ENCODE measurements around the gene DPP4.

Gene DPP4

DNA sequence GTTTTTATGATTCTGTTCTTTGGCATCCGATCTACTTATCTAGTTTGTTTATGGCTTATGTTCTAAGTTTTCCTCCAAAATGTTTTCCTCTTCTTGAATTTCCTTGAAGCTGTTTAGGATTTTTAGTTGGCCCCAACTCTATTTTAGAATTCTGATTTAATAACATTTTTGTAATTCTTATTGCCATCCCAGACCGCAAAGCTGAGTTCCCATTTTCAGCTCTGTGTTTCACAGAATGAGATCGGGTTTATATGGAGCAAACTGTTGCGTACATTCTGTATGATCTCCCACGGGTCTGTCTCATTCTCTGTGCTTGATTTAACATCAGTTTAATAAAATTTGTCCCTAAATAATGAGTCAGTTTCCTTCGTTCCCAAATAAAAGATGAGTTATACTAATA, 59.3 kb downstream of the DPP4 start:
- DNase-seq = no peak

DNA sequence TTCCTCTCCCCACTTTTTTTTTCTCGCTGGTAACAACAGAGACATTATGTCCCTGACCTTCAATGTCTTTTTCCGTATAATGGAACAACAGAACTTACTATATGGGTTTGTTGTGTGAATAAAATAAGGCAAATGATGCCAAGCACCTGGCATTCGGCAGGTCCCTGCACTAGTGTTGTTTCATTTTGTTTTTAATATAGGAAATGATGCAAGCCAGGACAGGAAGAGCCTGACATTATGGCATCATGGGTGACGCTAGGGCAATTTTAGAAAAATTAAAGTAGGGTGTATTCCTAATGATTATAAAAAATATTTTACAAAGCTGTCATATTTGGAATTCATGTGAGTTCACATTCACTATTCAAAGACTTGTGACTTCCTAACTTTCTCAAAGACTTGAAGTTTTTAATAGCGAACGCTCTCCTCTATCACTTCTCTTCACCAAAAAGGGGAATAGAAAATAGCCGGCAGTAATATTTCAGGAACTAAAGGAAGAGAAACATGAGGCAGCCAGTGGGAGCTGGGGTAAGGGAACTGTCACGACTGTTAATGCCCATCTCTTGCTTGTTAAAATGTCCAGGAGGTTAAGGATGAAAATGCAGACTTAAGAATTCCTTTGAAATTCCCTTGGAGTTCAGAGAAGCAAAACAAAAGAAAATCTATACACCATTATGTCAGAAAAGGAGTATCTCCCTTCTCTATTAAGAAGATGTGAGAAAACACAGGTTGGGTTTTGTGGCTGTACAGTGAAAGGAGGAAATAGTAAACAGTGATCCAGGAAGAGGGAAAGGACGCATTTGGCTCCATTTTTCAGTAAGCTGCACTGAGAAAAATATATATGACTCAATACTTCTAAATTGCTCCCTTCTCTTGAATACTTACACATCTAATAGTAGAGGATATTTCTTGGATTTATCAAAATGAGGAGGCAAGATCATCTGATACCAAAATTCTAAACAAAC, 60.2 kb downstream of the DPP4 start:
- DNase-seq = no peak

DNA sequence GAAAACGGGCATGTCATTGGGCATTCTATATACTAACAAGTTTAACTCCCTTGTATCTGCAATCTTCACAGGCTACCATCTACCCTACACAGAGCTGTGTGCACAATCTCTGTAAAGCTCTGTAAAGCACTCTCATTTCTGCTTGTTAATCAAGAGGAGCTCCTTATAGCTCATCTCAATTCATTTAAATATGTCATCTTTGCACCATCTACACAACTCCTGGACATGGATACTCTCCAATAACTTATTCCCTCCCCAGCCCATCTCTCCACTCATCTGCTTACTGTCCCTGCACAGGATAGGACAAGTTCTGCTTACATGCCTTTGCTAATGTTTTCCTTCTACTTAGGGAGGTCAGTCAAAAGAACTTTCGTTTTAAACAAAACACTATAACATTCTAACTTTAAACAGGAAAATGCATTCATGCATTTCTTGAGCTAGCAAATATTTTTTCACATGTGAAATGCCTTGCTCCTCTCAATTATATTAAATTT, 61.4 kb downstream of the DPP4 start:
- no peak for DNase-seq

DNA sequence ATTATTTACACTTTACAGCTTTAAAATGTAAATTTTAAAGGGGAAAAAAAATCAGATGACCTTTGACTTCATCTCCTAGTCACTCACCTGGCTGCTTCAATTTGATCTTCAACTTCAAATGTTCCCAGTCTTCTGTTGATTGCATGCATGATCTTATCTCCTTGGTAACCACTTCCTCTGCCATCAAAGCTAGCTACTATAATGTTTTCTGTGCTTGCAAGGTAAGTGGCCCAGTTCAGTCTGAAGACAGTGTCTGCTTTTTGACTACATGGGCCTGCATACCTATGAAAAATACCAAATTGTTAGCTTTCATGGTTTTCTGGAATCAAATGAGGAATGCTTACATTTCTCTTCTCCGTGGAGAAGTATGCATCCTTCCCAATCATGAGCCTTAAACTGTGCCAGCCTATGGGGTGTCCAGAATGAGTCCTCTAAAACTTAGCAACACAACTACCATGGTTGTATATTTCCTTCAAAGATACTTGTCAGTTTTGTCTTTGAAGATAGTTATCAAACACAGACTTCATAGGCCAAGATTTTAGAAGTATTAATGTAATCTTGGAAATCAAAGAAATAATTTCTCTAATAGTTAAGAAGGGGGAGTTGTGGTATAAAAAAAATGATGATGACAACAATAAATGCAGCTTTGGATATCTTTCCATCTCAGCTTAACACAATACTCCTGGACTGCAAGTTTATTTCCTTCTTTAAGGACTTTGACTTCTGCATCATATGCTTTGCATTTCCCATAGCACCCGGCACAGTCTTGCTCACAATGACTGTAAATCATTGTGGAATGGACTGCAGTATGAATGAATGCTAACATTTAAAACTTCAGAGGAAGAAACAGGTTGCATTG, 62.1 kb downstream of the DPP4 start:
- no peak for DNase-seq

DNA sequence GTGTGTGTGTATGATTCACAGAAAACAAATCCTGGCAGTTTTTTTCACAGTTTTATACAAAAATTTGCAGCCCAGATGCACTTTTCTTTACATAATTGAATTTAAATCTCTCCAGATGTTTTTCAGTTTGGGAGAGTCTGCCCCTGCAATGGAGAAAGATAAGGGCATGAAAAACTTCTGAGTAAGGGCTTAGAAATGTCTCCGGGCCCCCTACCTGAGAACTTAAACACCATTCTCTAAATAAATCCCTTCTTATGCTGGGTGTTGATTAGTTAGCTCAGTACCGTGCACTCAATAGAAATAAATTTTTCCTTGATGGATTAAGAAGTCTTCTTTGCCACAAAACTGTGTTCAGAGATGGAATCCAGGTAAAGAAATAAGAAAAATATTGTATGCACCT, 64.5 kb downstream of the DPP4 start:
- no peak for DNase-seq

DNA sequence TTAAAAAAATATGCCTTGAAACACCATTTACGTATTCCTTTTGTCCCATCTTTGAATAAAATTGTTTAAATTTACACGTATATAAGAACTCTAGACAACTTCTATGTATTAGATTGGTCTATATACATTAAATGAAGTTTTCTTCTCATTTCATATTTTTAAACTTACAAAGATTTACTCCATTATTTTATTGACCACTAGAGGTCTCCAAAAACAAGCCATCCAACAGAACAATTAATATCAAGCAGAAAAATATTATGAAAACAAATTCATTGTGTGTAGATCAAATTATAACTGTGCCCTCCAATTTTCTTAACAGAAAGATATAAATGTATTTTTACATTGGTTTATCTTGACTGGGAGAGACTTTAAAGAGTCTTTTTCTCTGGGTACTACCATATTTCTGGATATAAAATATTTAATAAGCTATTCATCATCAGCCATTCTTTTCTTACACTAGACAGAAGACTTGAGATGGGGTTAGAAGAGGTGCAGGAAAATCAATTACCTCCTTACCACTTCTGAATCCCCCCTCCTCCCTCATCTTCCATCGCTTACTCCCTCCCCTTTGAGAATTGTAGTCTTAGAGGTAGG, 66.5 kb downstream of the DPP4 start:
- DNase-seq = no peak

DNA sequence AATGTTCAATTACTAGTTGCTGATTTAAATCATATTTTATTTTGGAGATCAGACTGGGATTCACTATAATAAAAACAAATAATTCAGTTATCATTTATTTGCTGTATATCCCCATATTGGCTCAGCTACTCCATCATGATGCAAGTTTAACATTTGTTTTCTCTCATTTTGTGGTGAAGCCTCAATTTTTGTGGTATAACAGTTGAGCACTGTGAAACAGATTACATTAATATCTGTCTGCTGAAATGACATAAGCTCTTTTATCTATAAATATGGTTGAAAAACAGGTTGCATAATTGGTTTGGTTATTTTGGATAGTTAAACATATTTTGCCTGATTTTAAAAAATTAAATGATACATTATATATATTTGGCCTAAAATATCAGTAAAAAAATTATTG, 67.7 kb downstream of the DPP4 start:
- DNase-seq = no peak

DNA sequence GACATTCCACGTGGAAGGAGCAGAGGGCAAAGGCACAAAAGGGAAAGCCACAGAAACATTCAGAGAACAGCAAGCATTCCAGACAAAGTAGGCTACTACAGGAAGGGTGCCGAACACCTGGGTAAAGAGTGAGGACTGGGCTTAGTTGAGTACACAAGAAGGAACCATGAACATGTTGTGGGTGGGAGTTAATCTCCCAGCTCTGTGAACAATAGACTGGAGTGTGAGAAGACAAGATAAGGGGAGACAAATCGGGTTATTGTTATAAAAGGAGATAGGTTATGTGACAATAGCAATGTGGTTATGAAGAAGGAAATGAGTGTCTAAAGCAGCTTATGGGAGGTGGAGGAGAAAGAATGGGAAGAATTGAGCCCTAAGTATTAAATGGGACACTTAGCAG, 70.0 kb downstream of the DPP4 start:
- DNase-seq = no peak

DNA sequence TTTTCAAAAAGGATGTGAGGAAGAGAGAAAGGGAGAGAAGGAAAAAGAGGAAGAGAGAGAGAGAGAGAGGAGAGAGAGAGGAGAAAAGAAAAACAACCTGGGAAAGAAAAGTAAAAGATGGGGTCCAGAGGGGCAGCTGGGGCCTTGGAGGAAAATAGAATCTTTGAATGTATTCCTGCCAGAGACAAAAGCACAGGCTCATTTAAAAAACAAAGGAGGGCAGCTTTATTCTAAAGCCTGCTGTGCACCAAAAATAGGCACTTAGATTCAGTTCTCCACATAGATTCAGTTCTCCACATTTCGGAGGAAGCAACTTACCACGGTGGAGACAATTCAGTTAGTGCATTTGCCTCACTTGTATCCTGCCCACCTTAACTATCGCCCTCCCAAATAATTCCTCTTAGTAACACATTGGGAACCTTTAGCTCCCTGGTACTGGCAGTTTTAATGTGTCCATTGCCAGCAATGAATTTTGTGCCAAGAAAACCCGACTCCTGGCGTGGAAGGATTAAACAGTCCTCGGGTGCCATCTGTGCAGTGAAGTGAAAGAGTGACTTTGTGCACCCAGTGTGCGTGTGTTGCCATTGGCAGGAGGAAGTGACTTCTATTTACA, 71.3 kb downstream of the DPP4 start:
- no peak for DNase-seq

DNA sequence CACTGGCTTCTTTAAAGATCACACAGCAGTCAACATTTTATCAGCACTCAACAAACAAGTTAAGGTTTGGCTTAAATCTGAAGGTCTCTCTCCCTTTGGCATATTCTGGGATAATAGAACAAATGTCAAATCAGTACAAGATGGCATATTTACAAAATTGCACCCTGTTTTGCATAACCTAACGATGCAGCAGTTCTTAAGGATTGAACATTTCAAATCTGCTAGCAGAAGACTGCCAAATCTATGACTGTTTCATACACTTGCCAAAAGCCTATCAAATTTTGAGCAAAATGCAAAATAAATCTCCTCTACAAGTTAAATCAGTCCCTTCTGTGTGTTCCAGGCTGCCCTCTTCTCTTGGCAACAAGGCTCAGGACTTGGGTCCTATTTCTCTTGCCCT, 73.6 kb downstream of the DPP4 start:
- no peak for DNase-seq

DNA sequence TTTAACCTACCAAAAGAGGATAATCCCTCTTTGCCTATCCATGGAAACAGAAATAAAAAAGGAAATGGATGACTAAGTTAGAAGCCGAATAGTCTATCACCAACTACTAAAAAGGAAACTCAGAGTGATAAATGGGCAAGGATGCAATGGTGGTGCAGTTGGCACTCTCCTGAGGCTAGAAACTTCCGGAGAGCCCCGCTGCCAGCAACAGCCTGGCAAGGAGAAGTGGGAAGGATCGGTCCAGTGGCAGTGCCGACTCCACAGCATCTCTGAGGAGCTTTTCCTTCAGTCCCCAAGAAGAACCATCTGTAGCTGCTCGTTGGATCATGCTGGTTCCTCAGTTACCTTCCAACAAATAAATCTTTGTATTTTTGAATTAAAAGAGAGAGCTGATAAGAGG, 74.7 kb downstream of the DPP4 start:
- DNase-seq = no peak

DNA sequence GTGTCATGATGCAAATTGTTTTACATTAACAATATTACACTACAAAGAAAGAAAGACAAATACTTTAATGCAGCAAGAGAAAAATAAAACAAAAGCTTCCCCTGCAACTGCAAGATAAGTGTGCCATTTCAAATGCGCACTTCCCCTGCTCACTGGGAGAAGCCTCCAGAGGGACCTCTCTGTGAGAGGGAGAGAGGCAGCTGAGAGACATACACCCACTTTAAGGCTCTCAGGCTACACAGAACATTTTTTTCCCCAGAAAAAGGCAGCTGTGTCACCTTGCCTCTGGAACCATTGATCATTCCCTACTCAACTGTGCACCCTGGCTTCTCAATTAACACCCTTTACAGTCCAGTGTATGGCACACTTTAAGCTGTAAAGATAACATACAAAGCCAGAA, 75.2 kb downstream of the DPP4 start:
- no peak for DNase-seq

DNA sequence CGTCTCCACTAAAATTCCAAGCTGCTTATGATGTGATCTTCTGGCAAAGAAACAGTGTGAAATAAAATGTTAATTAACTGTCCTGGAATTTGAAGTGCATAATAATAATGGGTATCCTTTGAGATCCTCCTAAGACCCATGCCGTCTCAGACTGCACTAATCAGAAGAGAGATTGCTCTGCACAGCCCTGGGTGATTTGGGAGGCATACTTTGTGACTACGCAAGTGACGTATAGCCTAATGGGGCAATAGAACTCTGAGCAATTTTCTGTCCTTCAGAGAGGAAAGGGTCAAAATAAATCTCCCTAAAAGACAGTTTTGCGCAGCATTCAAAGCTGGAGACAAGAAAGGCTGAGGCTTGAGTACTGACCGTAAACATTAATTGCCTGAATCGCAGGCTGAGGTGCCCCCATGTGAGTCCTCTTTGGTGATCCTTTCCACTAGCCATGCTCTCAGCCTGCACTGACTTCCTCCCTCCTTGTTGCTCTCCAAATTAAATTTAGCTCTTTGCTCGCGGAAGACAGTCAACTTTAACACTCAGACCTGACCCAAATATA, 76.0 kb downstream of the DPP4 start:
- no peak for DNase-seq

DNA sequence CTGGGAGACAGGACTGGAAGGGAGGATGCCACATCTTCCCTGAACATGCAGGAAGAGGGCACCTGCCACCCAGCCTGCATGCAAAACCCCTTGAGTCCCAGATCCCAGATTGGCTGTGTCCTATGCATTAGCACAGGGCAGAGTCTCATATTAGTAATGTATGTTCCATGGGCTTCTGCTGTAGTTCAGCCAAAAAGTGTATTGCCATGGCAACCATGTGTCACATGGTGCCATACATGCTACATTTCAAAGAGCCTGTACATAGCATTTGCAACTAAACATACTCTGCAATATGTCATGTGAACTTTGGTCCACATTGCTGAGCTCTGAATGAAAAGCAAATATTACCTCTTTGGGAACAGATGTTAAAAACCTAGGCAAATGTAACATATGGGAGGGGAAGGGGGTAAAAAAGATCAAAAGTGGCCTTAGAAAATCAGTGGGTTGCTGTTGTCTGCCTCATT, 78.4 kb downstream of the DPP4 start:
- no peak for DNase-seq

DNA sequence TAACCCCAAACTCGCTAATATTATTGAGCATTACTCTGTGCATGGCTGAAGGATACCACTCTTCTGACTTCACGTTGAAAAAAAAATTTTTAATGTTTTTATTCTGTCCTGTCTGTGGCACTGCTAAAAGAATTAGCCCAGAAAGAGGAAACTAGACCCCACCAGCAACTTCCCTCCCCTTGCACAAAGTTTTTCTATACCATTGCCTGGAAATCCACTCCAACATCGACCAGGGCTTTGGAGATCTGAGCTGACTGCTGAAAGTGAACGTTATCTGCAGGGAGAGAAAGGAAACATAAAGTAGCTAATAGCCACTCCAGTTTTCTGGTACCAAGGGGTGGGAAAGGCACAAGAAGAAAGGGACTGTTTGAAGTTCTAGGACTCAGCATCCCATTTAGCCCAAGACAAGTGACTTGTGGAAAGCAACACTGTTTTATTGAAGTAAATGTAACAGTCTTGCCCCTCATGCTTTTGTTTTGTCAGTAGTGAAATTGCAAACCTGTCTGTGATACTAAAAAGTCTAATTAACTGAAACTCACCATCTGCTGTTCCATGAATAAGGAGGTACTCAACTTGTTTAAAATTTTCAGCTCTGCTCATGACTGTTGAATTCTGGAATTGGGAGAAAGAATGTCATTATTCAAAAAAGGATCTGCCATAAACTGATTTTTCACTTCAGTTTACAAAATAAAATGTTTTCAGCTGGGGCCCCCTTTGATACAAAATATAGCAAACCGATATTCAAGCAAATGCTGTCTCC, 79.1 kb downstream of the DPP4 start:
- DNase-seq = no peak

DNA sequence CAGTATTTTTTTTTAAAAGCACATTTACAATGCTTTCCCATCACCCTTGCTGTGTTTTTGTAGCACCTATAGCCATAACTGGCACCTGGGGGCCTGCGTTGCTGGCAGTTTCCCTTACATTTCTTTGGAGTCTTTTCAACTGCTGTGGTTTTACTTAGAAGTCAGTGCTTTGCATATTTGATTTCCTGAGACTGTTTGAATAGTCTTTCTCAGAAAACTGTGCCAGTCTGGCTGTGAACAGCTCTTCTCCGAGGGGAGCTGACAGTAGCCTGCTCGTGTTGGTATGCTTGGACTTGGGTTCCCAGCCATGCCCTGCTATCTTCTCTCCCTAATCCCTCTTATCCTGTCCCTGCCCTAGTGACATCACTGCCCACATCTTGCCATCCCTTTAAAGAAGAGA, 81.5 kb downstream of the DPP4 start:
- DNase-seq = peak; percentile 54

DNA sequence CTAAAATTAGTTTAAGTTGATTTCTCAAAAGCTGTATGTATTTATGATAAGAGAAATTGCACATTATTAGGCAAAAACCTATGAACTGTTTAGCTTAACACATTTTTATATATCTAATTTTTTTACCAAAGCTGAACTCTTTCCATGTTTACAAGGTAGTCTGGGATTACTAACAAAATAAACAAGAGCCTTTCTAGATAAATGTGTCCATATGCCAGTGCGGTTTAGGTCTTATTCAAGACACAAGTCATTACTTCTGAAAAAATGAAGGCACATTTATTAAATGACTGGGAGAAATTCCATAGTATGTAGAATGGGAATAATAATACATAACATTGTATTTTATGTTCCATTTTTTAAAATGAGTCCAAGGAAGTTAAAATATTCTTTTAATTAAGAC, 82.0 kb downstream of the DPP4 start:
- no peak for DNase-seq

DNA sequence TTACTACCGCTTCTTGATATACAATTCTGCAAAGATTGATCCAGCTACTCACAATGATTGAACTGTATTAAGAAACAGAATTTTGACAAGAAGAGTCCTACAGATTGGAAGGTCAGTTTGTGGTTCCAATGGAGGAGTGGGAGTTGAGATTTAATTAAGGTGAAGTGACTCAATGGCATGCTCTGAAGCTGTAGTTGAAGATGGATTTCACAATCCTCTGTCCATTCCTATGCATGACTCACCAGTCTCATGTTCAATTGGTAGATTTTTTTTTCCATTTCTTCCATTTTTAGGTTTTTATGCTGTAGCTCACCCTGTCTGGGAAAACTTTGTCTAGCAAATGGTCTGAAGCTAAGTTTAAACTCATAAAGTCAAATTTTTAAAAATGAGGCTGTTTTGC, 83.3 kb downstream of the DPP4 start:
- DNase-seq = no peak

DNA sequence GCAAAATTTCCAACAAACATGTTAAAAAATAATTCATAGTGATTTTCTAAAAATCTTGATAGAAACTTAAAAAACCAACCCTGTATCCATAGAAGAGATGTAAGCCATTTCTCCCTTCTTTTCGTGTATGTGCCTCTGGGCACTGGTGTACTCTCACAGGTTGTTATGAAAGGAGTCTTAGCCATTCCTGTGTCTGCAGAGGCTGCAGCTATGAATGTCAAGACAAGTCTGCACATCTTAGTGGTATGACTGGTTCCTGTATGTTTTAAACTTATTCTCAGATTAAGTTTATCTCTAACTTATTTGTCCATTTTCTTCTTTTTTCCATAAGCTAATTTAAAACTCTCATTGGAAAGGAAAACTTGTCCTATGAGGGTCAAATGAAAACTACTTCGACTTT, 84.0 kb downstream of the DPP4 start:
- no peak for DNase-seq

DNA sequence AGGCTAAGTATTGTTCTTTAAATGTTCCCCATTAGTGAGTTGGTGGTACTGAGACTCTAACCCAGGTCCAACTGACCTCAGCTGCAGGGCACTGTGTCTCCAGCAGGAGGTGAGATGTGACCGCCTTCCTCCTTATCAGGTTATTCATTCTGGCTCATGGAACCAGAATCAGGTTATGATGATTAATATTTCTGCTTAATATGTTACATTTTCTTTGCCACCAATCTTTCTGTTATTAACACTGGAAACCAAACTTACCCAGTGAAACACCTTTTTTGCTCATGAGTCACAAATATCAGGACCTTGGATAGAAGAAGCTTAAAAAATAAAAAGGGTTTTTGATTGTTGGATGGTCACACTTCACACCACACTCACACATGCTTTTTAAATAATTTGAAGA, 85.4 kb downstream of the DPP4 start:
- peak; percentile 23 for DNase-seq

DNA sequence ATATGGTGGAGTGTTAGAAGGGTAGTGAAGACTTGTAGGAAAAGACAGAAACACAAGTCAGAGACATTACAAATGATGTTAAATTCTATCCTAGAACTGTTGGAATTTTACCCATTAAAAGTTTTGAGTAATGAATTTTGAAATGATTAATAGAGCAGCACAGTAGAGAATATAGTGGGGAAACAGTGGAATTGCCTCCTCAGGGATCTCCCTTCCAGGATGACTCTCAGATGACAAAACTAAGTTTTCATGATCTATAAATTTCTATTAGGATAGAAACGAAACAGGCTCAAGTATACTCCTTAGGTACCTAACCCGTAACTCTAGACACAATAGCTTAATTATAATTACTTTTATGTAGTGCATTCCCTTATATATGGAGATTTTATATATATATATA, 86.7 kb downstream of the DPP4 start:
- no peak for DNase-seq

DNA sequence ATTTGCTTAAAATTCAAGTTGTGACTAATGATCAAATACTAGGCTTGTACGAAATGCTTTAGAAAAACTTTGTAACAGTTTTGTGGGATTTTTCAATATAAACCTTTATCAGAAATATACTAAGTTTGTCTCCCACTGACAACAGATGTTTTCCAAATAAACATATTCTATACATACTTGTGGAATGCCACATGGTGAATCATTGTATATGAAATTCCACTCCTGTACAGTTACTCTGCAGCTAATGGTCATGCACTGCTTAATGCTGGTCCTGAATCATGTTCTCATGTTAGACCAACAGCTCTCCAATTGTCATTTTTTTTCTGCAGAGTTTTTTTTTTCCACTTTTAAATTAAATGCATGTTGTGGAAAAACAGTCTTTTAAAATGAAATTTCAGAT, 90.1 kb downstream of the DPP4 start:
- DNase-seq = no peak
